Astrocyte of the spinal cord (primary cell): ENCODE data around the gene LSM3.

ENCODE experiments used
- DNase-seq: peaks from one replicate; pipeline ENCODE4 v3.0.0; 2011; ENCODE audit warnings: low read depth, low spot score
- H3K4me3 ChIP-seq: 2 replicates; pipeline ENCODE4 v1.5.1; 2011; ENCODE audit warnings: low read depth, mild to moderate bottlenecking, low read length, moderate library complexity
- in situ Hi-C: cut with HindIII; loops from 2 replicates; pipeline ENCODE4 v1.10.0; 2017; ENCODE audit warnings: low sequenced_read_pairs
- TF ChIP-seq, protein P1 (sequence below): IDR thresholded peaks from 2 replicates; pipeline ENCODE4 v1.5.1; 2012; ENCODE audit warnings: low read depth, mild to moderate bottlenecking, low read length, inconsistent platforms

LSM3 gene

GRCh38 chr3:14166877-14167603 lies 11.6 kb upstream of the LSM3 start:
- DNase-seq: no peak
- no peak overlapping the region for H3K4me3 ChIP-seq
- in situ Hi-C loops: no loop called here
- TF ChIP-seq, protein P1, sequence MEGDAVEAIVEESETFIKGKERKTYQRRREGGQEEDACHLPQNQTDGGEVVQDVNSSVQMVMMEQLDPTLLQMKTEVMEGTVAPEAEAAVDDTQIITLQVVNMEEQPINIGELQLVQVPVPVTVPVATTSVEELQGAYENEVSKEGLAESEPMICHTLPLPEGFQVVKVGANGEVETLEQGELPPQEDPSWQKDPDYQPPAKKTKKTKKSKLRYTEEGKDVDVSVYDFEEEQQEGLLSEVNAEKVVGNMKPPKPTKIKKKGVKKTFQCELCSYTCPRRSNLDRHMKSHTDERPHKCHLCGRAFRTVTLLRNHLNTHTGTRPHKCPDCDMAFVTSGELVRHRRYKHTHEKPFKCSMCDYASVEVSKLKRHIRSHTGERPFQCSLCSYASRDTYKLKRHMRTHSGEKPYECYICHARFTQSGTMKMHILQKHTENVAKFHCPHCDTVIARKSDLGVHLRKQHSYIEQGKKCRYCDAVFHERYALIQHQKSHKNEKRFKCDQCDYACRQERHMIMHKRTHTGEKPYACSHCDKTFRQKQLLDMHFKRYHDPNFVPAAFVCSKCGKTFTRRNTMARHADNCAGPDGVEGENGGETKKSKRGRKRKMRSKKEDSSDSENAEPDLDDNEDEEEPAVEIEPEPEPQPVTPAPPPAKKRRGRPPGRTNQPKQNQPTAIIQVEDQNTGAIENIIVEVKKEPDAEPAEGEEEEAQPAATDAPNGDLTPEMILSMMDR: no peak

DNA sequence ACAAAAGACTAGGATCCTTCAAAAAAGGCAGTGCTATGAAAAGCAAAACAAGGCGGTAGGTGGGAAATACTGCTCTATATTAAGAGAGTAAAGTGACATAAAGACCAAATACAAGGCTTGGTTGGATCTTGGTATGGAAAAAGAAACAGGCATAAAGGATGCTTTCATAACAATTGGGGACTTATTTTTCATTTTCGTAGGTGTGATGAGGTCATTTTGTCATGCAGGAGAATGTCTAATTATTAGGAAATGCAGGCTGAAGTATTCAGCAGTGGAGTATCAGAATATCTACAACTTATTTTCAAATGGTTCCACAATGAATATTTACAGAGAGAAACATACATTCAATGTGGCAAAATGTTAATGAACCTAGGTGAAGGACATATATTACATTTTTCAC lies 9.2 kb upstream of the LSM3 start:
- TF ChIP-seq, protein P1: no peak
- in situ Hi-C loops: no loop called here
- DNase-seq: no peak
- H3K4me3 ChIP-seq: no peak overlapping the region

DNA sequence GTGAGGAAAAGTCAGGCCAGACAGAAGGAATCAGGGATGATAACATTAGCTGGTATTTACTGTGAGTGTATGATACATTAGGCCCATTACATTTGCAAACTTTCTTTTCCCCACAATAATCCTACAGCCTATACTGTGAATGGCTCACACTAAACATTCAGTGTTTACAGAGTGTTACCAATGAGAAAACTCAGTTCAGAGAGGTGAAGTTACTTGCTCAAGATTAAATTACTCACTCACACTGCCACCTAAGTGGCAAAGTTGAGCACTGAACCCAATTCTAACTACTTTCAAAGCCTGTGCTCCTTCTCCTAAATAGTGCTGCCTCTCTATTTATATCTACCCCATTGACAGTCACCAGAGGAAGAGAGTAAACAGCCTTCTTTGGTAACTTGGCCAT lies 8.7 kb upstream of the LSM3 start:
- no peak for DNase-seq
- in situ Hi-C loops: no loop called here
- H3K4me3 ChIP-seq: no peak overlapping the region
- TF ChIP-seq, protein P1: no peak

GRCh38 chr3:14170531-14171159 lies 8.0 kb upstream of the LSM3 start:
- peak; percentile 45 for DNase-seq
- H3K4me3 ChIP-seq: no peak overlapping the region
- TF ChIP-seq, protein P1: no peak
- in situ Hi-C loops: no loop called here

DNA sequence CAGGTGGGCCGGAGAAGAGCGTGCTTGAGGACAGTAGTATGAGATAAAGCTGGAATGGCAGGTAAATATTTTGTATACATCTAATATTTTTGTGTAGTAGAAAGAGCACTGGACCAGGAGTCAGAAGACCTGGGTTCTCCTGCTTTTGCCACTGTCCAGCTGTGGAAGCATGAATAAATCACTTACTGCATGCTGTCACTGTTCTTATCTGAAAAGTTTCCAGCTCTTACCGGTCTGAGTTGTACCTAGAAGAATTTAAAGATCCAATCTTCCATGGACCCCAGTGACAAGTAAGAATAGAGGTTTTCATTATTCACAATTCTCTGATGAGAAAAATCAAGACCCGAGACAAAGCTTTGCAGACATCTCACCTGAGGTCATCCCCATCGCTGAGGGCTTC lies 6.1 kb upstream of the LSM3 start:
- no peak for DNase-seq
- TF ChIP-seq, protein P1: no peak
- in situ Hi-C loops: no loop called here

DNA sequence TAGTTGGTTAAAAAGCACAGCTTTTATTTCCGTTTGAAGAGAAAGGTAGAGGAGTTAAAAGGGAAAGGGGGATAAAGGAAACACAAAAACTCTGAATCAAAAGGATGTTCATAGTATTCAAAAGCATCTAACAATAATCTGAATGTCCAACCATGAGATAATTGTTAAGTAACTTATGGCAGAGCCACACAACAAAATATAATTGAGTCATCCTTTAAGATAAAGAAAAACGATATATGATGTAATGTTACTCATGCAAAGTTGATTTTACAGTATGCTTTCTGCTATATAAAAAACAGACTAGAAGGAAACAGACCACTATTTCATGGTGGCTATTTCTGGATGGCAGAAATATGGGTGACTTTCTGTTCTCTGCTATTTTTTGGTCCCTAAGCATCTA lies 4.1 kb upstream of the LSM3 start:
- no peak for DNase-seq
- H3K4me3 ChIP-seq: no peak overlapping the region
- in situ Hi-C loops: no loop called here
- TF ChIP-seq, protein P1: no peak

More for the DNA sequence above, 6.1 kb upstream of the LSM3 start:
- H3K4me3 ChIP-seq: no peak overlapping the region
